ENCODE results near the gene GOLGA2. TPM values are rescaled to one million over a fixed set of nuclear protein-coding genes. Genes with fewer than 3 reads are reported as not detected.
A peak's percentile ranks its signal among the peaks of the same experiment; 100 is the strongest.

GOLGA2 gene
- total RNA-seq, 2 donors from 2014 or later: 88.6 to 92.2 TPM

GRCh38 chr9:128208386-128208785 lies 67.4 kb downstream of the GOLGA2 start:
- no peak for DNase-seq
- Histone ChIP-seq H3K4me1 (peaks cover 7% of the 10 kb centered on the region), H3K9ac (ENCODE audit: low read depth in 2 of 2, low read length in 2 of 2) (no peak overlapping the region), H3K27ac (no peak overlapping the region), H3K27me3 (peaks cover 11% of the 10 kb centered on the region), H3K36me3 (no peaks in the 10 kb centered on the region), H3K9me3 (no peaks in the 10 kb centered on the region), H3K4me3 (no peak overlapping the region)
- no peak for TF ChIP-seq CTCF (IDR thresholded peaks at IDR 0.05)
- intact Hi-C loops (cut with DNase I): no loop called here

- Histone ChIP-seq H3K4me3 (no peak overlapping the region), H3K36me3 (no peaks in the 10 kb centered on the region), H3K27ac (no peak overlapping the region), H3K4me1 (peaks cover 7% of the 10 kb centered on the region), H3K27me3 (peaks cover 12% of the 10 kb centered on the region), H3K9me3 (no peaks in the 10 kb centered on the region), H3K9ac (ENCODE audit: low read depth in 2 of 2, low read length in 2 of 2) (no peak overlapping the region)
- intact Hi-C loops (cut with DNase I): no loop called here
- no peak for TF ChIP-seq CTCF (IDR thresholded peaks at IDR 0.05)
- DNase-seq: no peak
These were observed 68.6 kb downstream of the GOLGA2 start for GRCh38 chr9:128206916-128207910.

- H3K9me3 ChIP-seq: no peaks in the 10 kb centered on the region
- H3K27me3 ChIP-seq: peaks cover 12% of the 10 kb centered on the region
- H3K9ac ChIP-seq (ENCODE audit: low read depth in 2 of 2, low read length in 2 of 2): no peak overlapping the region
- no peak for DNase-seq
- H3K27ac ChIP-seq: no peak overlapping the region
- intact Hi-C loops (cut with DNase I): no loop called here
- no peaks in the 10 kb centered on the region for H3K36me3 ChIP-seq
- TF ChIP-seq CTCF (IDR thresholded peaks at IDR 0.05): no peak
- peaks cover 7% of the 10 kb centered on the region for H3K4me1 ChIP-seq
- H3K4me3 ChIP-seq: no peak overlapping the region
These were observed 69.3 kb downstream of the GOLGA2 start for GRCh38 chr9:128206484-128206883.

Small RNAs within 50 kb of the gene (microRNA-seq; reads per million reads assigned to microRNA genes)
- gene MIR199B (672 reads per million, percentile 75 among the genes with 10 or more reads in this experiment), gene MIR3154 (not detected)

Other genes starting within 250 kb of the GOLGA2 start
- gene NAIF1, start 208.7 kb downstream of the GOLGA2 start, total RNA-seq: 10 to 100 TPM; 10.8 to 11.6 TPM
- gene SLC25A25, start 207.8 kb downstream of the GOLGA2 start, total RNA-seq: 10 to 100 TPM; 12.3 to 19.7 TPM
- 100 to 1,000 TPM in 1 of 2 donors, 10 to 100 TPM in 1; 93.7 to 142 TPM for gene PTGES2, start 148.3 kb downstream of the GOLGA2 start, total RNA-seq
- gene LCN2, start 126.6 kb downstream of the GOLGA2 start, total RNA-seq: 100 to 1,000 TPM; 162 to 374 TPM
- 10 to 100 TPM; 47.5 to 53.0 TPM for gene BBLN, start 115.7 kb downstream of the GOLGA2 start, total RNA-seq
- gene CIZ1, start 84.4 kb downstream of the GOLGA2 start, total RNA-seq: 10 to 100 TPM; 97.5 to 97.7 TPM
- gene DNM1, start 72.6 kb downstream of the GOLGA2 start, total RNA-seq: 1 to 10 TPM; 2.5 to 6.8 TPM
- 10 to 100 TPM; 14.4 to 24.2 TPM for gene SWI5, start 269 bp upstream of the GOLGA2 start, total RNA-seq
- 10 to 100 TPM; 24.5 to 40.0 TPM for gene TRUB2, start 46.4 kb upstream of the GOLGA2 start, total RNA-seq
- 10 to 100 TPM; 40.8 to 59.5 TPM for gene COQ4, start 46.8 kb upstream of the GOLGA2 start, total RNA-seq
- 10 to 100 TPM; 26.8 to 68.3 TPM for gene SLC27A4, start 64.5 kb upstream of the GOLGA2 start, total RNA-seq
- gene URM1, start 95.4 kb upstream of the GOLGA2 start, total RNA-seq: 10 to 100 TPM; 55.2 to 77.3 TPM
- gene CERCAM, start 144.8 kb upstream of the GOLGA2 start, total RNA-seq: 1 to 10 TPM; 4.9 to 9.3 TPM
- 10 to 100 TPM; 14.9 to 36.2 TPM for gene ODF2, start 180.0 kb upstream of the GOLGA2 start, total RNA-seq
- gene GLE1, start 228.7 kb upstream of the GOLGA2 start, total RNA-seq: 10 to 100 TPM; 30.7 to 44.5 TPM